Natural killer cell treated with Interleukin-12 subunit alpha and Interleukin-12 subunit beta and Interleukin-15 and Interleukin-18, amount 100 ng/mL, for 72 hours (primary cell): Measurements from ENCODE around the gene NEB. TPM values are rescaled to one million over a fixed set of nuclear protein-coding genes. Genes with fewer than 3 reads are reported as not detected.
"Not testable (repeated sequence)": the region's sequence is repeated elsewhere in the genome, so short reads cannot be mapped to it uniquely, and the experiment has no call there.

Source experiments
- ATAC-seq, 2 donors: fragments of 150-1000 bp; cut with Tn5 transposase in 1 of 2; sonication (Bioruptor Pico), chemical (Tn5 transposase) in 1 of 2; 2 replicates each; pipeline ENCODE4 v1.10.0; 2021
- DNase-seq: peaks from one replicate; pipeline ENCODE4 v3.0.0; 2022; ENCODE audit warnings: low spot score
- H3K27ac Mint-ChIP-seq, 2 donors: 1 replicate in 1 of 2; 2 replicates in 1 of 2; pipeline ENCODE4 v1.8.0; 2022; ENCODE audit warnings: mixed read lengths in 2 of 2, mild to moderate bottlenecking in 1 of 2, moderate library complexity in 1 of 2
- H3K27me3 Mint-ChIP-seq, 2 donors: 1 replicate in 1 of 2; 2 replicates in 1 of 2; pipeline ENCODE4 v1.8.0; 2022; ENCODE audit warnings: mixed read lengths in 2 of 2
- H3K36me3 Mint-ChIP-seq: one replicate; pipeline ENCODE4 v1.8.0; 2022; ENCODE audit warnings: mixed read lengths
- H3K4me1 Mint-ChIP-seq, 2 donors: 1 replicate in 1 of 2; 2 replicates in 1 of 2; pipeline ENCODE4 v1.8.0; 2022; ENCODE audit warnings: low read depth in 2 of 2, mixed read lengths in 2 of 2, mild to moderate bottlenecking in 1 of 2
- H3K4me3 Mint-ChIP-seq: one replicate; pipeline ENCODE4 v1.8.0; 2022; ENCODE audit warnings: mixed read lengths
- H3K9me3 Mint-ChIP-seq: 2 replicates; pipeline ENCODE4 v1.8.0; 2022; ENCODE audit warnings: mixed read lengths
- total RNA-seq, 2 donors: library from RNA; stranded (reverse); gene quantifications; one replicate each; pipeline ENCODE4 v1.2.3, GENCODE V29; 2022

The NEB gene
- total RNA-seq, 2 donors from 2014 or later: 0.31 to 2.3 TPM

GRCh38 chr2:151591250-151591907 lies 142.9 kb downstream of the NEB start:
- H3K4me1 Mint-ChIP-seq, H3K27ac Mint-ChIP-seq, H3K27me3 Mint-ChIP-seq, DNase-seq, H3K36me3 Mint-ChIP-seq, ATAC-seq, H3K9me3 Mint-ChIP-seq, H3K4me3 Mint-ChIP-seq: not testable (repeated sequence)

- not testable (repeated sequence) for DNase-seq, H3K27ac Mint-ChIP-seq, ATAC-seq, H3K4me3 Mint-ChIP-seq, H3K27me3 Mint-ChIP-seq, H3K4me1 Mint-ChIP-seq, H3K9me3 Mint-ChIP-seq, H3K36me3 Mint-ChIP-seq
Measured at GRCh38 chr2:151581300-151581699, 153.0 kb downstream of the NEB start.

- not testable (repeated sequence) for H3K9me3 Mint-ChIP-seq, H3K4me1 Mint-ChIP-seq, H3K27ac Mint-ChIP-seq, H3K27me3 Mint-ChIP-seq, H3K36me3 Mint-ChIP-seq, DNase-seq, ATAC-seq, H3K4me3 Mint-ChIP-seq
Measured at GRCh38 chr2:151580697-151581096, 153.6 kb downstream of the NEB start.

GRCh38 chr2:151577116-151577515 lies 157.2 kb downstream of the NEB start:
- H3K36me3 Mint-ChIP-seq: no peaks in the 10 kb centered on the region
- no peaks in the 10 kb centered on the region for H3K4me1 Mint-ChIP-seq
- ATAC-seq: no peak
- H3K4me3 Mint-ChIP-seq: no peak overlapping the region
- H3K27ac Mint-ChIP-seq: no peak overlapping the region
- DNase-seq: no peak
- H3K27me3 Mint-ChIP-seq: no peaks in the 10 kb centered on the region
- no peaks in the 10 kb centered on the region for H3K9me3 Mint-ChIP-seq

- no peak overlapping the region for H3K27ac Mint-ChIP-seq
- ATAC-seq (no peak), DNase-seq (no peak)
- H3K36me3 Mint-ChIP-seq: no peaks in the 10 kb centered on the region
- H3K27me3 Mint-ChIP-seq: no peaks in the 10 kb centered on the region
- H3K9me3 Mint-ChIP-seq: no peaks in the 10 kb centered on the region
- no peak overlapping the region for H3K4me3 Mint-ChIP-seq
- H3K4me1 Mint-ChIP-seq: no peaks in the 10 kb centered on the region
Measured at GRCh38 chr2:151576080-151576479, 158.2 kb downstream of the NEB start.

- DNase-seq (no peak), ATAC-seq (no peak)
- Mint-ChIP-seq H3K4me1 (no peaks in the 10 kb centered on the region), H3K9me3 (no peaks in the 10 kb centered on the region), H3K36me3 (no peaks in the 10 kb centered on the region), H3K27me3 (no peaks in the 10 kb centered on the region), H3K4me3 (no peak overlapping the region), H3K27ac (no peak overlapping the region)
Measured at GRCh38 chr2:151575338-151575737, 158.9 kb downstream of the NEB start.

- no peaks in the 10 kb centered on the region for H3K9me3 Mint-ChIP-seq
- H3K27ac Mint-ChIP-seq: no peak overlapping the region
- DNase-seq: no peak
- no peaks in the 10 kb centered on the region for H3K36me3 Mint-ChIP-seq
- no peak for ATAC-seq
- no peaks in the 10 kb centered on the region for H3K27me3 Mint-ChIP-seq
- no peak overlapping the region for H3K4me3 Mint-ChIP-seq
- no peaks in the 10 kb centered on the region for H3K4me1 Mint-ChIP-seq
Measured at GRCh38 chr2:151570191-151570590, 164.1 kb downstream of the NEB start.

GRCh38 chr2:151569167-151569566 lies 165.1 kb downstream of the NEB start:
- DNase-seq: no peak
- H3K27ac Mint-ChIP-seq: no peak overlapping the region
- H3K4me1 Mint-ChIP-seq: no peaks in the 10 kb centered on the region
- no peak for ATAC-seq
- H3K9me3 Mint-ChIP-seq: no peaks in the 10 kb centered on the region
- H3K36me3 Mint-ChIP-seq: no peaks in the 10 kb centered on the region
- no peaks in the 10 kb centered on the region for H3K27me3 Mint-ChIP-seq
- H3K4me3 Mint-ChIP-seq: no peak overlapping the region

GRCh38 chr2:151568501-151568900 lies 165.8 kb downstream of the NEB start:
- no peaks in the 10 kb centered on the region for H3K27me3 Mint-ChIP-seq
- DNase-seq: no peak
- H3K4me3 Mint-ChIP-seq: no peak overlapping the region
- no peak overlapping the region for H3K27ac Mint-ChIP-seq
- H3K9me3 Mint-ChIP-seq: no peaks in the 10 kb centered on the region
- H3K4me1 Mint-ChIP-seq: no peaks in the 10 kb centered on the region
- ATAC-seq: no peak
- H3K36me3 Mint-ChIP-seq: no peaks in the 10 kb centered on the region

GRCh38 chr2:151567006-151567405 lies 167.3 kb downstream of the NEB start:
- no peaks in the 10 kb centered on the region for H3K9me3 Mint-ChIP-seq
- ATAC-seq (no peak), DNase-seq (no peak)
- H3K27me3 Mint-ChIP-seq: no peaks in the 10 kb centered on the region
- no peaks in the 10 kb centered on the region for H3K36me3 Mint-ChIP-seq
- H3K4me1 Mint-ChIP-seq: no peaks in the 10 kb centered on the region
- H3K4me3 Mint-ChIP-seq: no peak overlapping the region
- no peak overlapping the region for H3K27ac Mint-ChIP-seq

GRCh38 chr2:151562398-151562797 lies 171.9 kb downstream of the NEB start:
- H3K27ac Mint-ChIP-seq: no peak overlapping the region
- H3K4me3 Mint-ChIP-seq: no peak overlapping the region
- H3K4me1 Mint-ChIP-seq: no peaks in the 10 kb centered on the region
- H3K27me3 Mint-ChIP-seq: no peaks in the 10 kb centered on the region
- ATAC-seq (no peak), DNase-seq (no peak)
- no peaks in the 10 kb centered on the region for H3K9me3 Mint-ChIP-seq
- no peaks in the 10 kb centered on the region for H3K36me3 Mint-ChIP-seq

GRCh38 chr2:151560289-151560688 lies 174.0 kb downstream of the NEB start:
- H3K9me3 Mint-ChIP-seq: no peaks in the 10 kb centered on the region

GRCh38 chr2:151559431-151559830 lies 174.8 kb downstream of the NEB start:
- H3K9me3 Mint-ChIP-seq, H3K4me3 Mint-ChIP-seq, H3K27ac Mint-ChIP-seq, DNase-seq, H3K36me3 Mint-ChIP-seq, H3K4me1 Mint-ChIP-seq, H3K27me3 Mint-ChIP-seq, ATAC-seq: not testable (repeated sequence)

More at GRCh38 chr2:151560289-151560688, 174.0 kb downstream of the NEB start:
- Mint-ChIP-seq H3K4me3 (no peak overlapping the region), H3K27ac (no peak overlapping the region), H3K4me1 (no peaks in the 10 kb centered on the region), H3K36me3 (no peaks in the 10 kb centered on the region), H3K27me3 (peaks cover 5 to 8% of the 10 kb centered on the region in 2 donors)
- no peak for DNase-seq
- no peak for ATAC-seq

- not testable (repeated sequence) for DNase-seq, H3K9me3 Mint-ChIP-seq, H3K4me1 Mint-ChIP-seq, H3K4me3 Mint-ChIP-seq, ATAC-seq, H3K27me3 Mint-ChIP-seq, H3K36me3 Mint-ChIP-seq, H3K27ac Mint-ChIP-seq
Measured at GRCh38 chr2:151557883-151558282, 176.4 kb downstream of the NEB start.

GRCh38 chr2:151556121-151556520 lies 178.2 kb downstream of the NEB start:
- Mint-ChIP-seq H3K4me1 (no peaks in the 10 kb centered on the region), H3K36me3 (peaks cover 4% of the 10 kb centered on the region)
- no peak for ATAC-seq

More at GRCh38 chr2:151556121-151556520, 178.2 kb downstream of the NEB start:
- Mint-ChIP-seq H3K27me3 (peaks cover 5 to 8% of the 10 kb centered on the region in 2 donors), H3K9me3 (no peaks in the 10 kb centered on the region), H3K27ac (no peak overlapping the region), H3K4me3 (no peak overlapping the region)
- DNase-seq: no peak
